HG03432 (cell line): ENCODE measurements around the gene SUSD1.
A peak's percentile ranks its signal among the peaks of the same experiment; 100 is the strongest.
"Not testable (repeated sequence)": the region's sequence is repeated elsewhere in the genome, so short reads cannot be mapped to it uniquely, and the experiment has no call there.

Experiments used
- ATAC-seq: cut with Tn5 transposase; IDR thresholded peaks from one replicate; pipeline ENCODE4 v1.9.1; 2021; ENCODE audit warnings: mild to moderate bottlenecking, moderate library complexity; ENCODE audit not compliant: unreplicated experiment

The SUSD1 gene

DNA sequence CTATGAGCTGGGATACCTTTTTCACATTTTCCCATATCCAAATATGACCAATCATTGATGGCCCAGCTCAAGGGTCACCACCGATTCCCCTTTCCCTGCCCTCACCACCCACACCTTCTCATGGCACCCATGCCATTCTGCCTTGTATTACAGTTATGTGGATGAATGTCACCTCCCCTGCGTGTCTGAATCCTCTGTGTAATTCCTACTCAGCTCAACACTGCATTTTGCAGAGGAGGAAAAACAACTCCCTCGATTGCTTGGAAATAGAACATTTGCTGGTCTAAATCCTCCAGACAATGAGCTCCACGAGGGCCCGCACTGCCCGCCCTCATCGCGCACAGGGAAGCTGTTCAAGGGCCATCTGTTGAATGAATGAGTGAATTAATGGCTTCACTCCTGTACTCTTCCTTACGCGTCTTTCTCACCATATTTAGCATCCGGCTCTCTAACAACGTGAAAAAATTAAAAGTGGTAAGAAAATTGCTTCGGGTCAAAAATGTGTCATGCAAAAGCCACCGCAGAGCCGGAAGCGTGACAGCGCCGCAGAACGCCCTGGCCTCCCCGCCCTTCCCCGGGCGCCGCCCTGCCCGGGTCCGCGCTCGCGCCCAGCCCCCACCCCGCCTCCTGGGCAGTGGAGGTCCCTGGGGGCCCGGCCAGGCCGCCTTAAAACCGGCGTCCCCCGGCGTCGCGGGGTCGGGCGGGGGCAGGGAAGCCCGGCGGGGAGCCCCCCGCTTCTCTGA lies 704 bp downstream of the SUSD1 start:
- ATAC-seq, result peak; percentile 92

DNA sequence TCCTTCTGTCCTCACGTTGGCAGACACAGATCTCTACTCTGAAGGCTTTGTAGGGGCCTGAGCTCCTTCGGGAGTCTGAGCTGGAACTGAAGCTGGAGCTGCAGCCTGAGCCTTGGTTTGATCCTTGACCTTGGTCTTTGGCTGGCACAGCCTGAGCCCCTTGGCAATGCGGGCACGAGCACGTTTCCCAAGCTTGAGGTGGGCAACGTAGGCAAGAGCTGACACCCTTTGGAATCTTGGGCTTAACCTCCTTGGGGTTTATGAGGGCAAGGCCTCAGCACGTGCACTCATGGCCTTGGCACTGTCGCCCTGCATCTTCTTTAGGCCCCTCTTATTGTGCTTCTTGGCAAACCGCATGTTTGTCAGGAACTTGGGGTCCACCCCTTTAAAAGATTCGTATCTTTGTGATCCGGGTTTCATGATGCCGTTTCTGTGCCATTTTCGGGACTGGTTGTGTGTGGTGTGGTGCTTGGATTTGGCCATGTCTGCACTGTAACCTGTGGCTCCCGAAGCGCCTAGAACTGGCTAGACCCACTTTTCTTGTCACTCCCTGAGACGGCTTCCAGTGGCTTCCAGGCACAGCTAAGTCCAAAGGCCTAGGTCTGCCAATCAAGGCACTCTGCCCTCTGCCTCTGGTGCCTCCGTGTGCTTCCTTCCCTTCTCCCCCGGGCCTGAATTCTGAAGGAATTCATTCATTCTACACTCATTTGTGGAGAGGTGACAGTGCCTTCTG lies 1.4 kb downstream of the SUSD1 start:
- ATAC-seq, result no peak

DNA sequence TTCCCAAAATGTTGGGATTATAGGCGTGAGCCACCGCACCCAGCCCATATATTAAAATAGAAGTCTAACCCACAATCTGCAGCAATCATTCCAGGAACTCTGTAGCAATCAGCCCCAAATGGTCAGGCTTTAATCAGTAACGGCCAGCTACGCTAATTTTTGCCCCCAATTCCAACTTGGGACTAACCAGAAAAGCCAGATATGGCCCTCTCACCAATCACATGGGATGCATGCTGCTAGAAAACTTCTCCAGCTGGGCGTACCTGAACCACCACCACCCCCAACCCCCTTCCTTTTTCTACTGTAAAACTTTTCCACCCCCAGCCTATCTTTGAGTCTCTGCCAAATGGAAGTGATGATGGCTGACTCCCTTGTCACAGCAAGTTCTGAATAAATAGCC lies 4.1 kb downstream of the SUSD1 start:
- no peak for ATAC-seq

DNA sequence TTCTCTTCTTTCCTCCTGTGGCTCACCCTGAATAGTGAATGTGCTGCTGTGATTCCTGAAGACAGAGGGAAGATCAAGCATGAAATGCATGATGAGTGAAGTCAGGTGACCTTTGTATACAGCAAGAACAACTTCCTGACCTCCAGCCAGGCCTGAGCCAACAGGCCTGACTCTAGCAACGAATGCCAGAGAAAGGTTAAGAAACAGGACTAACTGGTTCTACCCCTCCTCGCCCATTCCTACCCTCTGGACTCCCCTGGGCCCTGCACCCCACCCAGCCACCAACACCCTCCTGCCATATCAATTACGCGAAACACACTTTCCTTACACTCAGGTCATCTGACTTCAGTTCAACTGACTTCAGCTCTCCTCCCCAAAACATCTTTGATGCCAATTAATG lies 4.9 kb downstream of the SUSD1 start:
- no peak for ATAC-seq

DNA sequence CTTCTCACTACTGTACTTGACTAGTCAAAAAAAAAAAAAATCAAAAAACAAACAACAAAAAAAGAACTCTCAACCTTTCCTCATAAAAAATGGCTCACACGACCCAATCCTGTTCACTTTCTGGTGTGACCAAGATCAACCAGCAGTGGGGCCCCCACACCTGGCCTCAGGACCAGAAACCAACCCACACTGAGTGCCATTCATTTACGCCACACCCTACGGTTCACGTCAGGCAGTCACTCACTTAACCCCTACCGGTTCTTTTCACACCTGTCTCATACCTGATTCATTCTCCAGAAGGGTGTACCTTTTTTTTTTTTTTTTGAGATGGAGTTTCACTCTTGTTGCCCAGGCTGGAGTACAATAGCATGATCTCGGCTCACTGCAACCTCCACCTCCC lies 5.7 kb downstream of the SUSD1 start:
- ATAC-seq, result no peak

DNA sequence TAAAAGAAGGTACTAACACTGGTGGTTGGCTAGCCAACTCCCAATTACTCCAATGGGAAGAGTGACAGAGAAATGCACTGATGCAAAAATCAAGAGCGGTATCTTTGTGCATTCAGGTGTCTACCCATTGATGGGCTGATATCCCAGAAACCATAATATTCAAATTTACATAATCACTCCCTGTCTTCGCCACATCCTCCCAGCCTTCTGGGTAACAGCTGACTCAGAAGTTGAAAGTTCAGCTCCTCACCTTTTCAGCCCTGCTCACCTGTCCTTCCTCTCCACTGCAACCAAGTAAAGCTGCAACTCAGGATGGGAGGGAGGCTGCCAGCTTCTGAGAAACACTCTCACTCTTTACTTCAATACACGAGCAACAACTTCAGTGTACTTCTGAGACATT lies 6.9 kb downstream of the SUSD1 start:
- no peak for ATAC-seq

DNA sequence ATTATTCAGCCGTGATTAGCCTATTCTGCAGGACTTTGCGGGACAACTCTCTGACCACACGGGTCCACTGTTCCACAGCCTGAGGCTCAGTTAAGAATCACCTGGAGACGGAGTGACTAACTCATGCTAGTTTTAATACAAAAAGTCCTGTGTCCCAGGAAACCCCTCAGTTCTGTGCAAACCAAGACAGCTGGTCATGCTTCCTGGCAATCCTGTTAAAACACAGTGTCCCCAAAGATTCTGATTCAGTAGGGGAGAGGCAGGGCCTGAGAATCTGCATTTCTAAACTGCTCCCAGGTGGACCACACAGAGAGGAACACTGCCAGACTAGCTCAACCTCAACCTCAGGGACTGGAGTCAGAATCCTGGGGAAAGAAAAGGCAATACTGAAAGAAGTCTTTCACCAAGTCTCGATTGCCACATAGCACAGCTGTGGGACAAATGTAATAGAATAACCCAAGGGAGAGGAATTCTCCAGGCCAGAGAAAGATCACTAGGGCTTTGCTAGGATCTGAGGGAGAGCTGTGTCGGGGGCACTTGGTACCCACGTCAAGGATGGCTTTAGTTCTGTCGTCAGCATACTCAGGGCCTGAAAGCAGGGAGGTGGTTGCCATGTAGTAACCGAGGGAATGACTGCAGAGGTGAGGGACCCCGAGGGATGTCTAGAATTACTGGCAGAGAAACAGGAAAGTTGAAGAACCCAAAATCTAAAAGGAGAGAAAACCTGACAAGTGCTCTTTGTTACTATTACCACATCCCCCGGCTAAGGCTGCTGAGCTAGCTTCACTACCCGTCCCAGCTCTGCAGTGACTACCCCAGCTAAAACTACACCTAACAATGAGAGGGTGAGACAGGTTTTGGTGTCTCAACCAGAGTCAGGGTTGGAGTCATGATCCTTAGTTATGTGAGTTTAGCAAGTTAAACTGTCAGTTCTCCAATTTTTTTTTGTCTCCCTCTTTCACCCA lies 8.6 kb downstream of the SUSD1 start:
- no peak for ATAC-seq

DNA sequence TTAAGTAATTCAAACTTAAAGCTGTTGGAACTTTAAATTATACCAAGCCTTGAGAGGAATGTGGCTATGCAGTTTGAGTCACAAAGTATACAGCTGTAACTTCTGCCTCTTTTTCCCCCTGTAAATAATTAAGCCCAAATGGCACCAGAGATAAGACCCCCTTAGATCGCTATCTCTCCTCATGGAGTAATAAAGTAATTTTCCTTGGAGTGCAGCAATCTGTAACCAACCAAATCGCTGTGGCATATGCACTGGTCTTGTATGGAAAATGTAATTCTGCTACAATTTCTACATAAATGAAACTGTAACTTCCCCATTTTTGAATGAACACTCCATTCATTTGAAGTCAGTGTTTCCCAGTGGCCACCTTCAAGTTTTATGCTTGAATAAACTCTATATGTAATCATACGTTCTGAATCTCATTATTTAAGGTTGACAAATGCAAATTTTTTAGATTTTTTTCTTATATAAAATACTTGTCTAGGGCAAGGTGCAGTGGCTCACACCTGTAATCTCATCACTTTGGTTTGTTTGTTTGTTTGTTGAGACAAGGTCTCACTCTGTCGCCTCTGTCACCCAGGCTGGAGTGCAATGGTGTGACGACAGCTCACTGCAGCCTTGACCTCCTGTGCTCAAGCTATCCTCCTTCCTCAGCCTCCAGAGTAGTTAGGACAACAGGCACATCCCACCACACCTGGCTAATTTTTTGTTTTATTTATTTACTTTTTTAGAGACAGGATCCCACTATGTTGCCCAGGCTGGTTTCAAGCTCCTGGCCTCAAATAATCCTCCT lies 12.3 kb downstream of the SUSD1 start:
- peak; percentile 53 for ATAC-seq

DNA sequence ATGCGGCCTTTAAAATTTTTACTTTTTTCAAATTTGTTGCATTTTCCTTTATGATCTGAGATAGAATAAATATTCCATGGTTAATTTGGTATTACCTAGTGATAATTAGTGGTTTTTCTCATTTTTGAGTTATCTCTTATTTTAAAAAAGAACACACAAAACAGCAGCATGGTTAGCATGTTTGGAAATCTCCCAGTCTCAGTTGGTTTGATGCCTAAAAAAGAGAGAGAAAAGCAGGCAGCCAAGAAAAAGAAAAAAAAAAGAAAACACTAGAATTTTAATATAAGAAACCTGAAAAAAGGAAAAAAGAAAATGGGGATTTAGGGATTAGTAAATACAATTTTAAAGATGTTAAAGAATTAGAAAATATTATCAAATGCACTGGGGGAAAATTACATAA lies 15.3 kb downstream of the SUSD1 start:
- ATAC-seq, result no peak

DNA sequence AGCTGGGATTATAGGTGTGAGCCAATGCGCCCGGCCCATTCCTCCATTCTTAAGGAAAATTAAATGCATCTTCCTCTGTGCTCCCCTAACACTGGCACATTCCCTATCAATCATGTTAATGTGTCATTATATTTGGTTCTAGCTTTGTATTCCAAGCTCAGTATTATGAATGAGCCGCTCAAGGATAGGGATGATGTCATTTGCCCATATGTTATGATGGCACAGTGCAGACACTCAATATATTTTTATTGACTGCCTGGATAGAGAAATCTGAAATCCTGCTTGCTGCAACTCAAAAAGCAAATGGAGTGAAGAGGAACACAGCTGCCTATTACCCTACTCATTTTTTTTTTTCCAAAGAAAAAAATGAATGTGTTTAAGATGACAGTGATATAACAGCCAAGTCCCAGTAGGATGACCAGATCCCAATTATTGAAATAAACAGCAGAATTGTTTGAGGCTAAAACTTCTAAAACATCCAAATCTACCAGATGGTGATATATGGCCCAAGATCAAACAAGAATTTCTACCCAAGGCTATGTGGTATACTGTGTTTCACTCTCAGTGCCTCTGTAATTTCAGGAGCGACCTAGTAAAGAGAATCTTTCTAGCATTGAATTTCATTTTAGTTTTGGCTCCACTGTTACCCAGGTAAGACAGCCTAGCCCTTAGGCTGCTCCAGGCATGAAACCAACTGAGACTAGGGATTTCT lies 16.3 kb downstream of the SUSD1 start:
- no peak for ATAC-seq

DNA sequence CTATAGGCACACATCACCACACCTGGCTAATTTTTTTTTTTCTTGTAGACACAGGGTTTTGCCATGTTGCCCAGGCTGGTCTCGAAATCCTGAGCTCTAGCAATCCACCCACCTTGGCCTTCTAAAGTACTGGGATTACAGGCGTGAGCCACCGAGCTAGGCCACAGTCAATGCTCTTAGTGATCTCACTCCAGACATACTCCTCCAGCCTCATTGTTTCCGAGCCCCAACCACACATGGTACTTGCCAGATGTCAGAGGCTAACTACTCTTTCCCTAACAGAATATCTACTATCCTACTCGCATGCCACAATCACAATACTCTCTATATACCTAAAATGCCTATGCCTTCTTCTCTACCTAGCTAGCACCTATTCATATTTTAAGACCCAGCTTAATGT lies 17.1 kb downstream of the SUSD1 start:
- ATAC-seq, result no peak

DNA sequence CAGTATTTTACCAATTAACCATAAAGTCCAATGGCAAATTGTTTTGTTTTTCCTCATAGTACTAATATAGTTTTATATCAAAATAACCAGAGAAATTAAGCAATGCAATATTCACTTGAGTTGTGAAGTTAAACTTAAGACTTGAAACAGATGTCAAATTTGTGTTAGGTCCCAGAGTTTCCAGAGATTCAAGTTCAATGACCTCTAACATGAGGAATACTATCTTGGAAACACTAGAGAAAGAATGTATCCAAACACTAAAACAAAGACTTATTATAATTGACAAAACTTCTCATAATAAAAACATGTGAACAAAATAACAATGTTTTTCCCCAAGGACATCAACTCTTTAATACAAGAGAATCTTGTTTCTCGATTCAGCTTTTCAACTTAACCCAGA lies 18.0 kb downstream of the SUSD1 start:
- no peak for ATAC-seq

DNA sequence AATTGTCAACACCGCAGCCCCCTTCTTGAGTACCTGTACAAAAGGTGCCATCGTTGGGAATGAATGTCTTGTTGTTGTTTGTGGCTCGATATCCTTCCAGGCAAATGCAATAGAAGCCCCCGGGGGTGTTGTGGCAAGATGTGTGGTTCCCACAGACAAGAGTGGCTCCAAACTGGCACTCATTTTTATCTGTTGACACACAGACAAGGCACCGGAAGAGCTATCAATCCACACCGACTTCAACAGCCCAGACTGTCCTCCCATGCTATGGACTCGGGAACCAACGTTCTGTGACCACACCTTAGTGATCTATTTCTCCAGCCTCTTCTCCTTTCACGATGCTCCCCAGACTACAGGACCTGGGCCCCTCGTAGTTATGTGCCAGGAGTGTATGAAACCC lies 25.9 kb downstream of the SUSD1 start:
- no peak for ATAC-seq

DNA sequence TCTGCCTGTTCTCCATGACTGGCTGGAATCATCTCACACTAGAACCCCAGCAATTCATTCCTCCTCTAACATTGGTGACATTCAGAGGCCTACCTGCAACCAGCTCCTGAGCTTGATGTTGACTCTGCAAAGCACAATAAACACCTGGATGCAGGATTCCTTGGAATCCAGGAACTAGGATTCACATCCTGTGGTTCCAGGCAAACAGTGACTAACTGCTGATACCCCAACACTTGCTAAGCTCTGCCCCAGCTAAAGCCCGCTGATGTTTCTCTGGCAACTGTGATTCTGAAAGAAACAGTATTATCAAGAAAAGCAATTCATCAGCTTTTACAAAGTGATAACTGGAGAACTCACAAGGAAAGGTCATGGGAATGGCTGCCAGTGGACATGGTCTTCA lies 29.2 kb downstream of the SUSD1 start:
- ATAC-seq, result no peak

DNA sequence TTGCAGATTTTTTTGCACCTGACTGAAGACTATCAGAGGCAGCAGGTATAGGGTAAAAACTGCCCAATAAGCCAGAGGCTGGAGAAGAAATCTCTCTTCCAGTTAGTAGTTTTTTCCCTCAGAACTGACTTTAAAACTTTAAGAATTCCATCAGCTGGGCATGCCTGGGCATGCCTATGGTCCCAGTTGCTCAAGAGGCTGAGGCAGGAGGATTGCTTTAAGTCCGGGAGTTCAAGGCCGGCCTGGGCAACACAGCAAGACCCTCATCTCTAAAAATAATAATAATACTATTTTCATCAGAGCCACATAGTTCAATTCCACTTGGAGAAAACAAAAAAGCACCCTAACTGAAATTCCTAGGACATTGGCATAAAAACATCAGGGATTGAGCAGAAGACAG lies 30.3 kb downstream of the SUSD1 start:
- no peak for ATAC-seq

DNA sequence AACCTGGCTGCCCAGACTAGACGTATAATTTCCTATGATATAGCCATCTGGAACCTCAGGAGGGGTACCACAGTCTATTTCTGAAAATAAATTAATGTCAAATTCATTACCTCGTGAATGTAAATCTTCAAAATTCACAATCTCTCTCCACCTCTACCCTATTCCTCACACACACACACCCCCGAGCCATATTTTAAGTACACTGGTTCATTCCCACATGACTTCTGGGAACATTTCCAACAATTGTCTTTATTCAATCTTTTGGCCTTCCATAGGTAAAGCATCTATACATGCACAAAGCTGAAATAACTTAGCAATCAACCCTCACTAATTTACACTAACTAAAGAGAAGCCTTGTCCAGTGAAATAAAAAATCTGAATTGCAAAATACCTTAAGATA lies 32.7 kb downstream of the SUSD1 start:
- no peak for ATAC-seq

DNA sequence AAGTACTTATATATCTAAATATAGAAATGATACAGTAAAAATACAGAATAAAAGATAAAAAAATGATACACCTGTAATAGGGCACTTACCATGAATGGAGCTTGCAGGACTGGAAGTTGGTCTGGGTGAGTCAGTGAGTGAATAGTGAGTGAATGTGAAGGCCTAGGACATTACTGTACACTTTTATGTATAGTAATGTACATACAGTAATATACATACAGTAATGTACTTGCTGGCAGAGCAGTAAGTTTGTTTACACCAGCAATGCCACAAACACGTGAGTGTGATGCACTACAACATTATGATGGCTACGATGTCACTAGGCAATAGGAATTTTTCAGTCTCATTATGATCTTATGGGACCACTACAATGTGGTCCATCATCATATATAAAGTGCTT lies 34.2 kb downstream of the SUSD1 start:
- peak; percentile 15 for ATAC-seq

DNA sequence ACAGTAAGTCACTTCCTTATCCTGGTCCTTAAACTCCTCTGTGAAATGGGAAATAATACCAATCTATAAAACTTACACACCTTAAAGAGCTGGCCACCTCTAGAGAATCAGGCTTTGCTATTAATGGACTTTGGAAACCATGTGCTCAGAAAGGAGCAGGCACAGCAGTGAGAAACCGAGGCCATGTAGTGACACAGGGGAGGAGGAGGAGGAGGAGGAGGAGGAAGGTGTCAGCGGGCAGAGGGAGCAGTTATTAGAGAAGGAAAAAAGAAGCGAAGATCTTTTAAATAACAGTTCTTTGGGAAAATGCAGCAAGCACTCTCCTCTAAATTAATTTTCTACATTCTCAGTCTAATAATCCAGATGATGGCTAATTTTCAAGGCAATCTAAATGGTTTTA lies 38.0 kb downstream of the SUSD1 start:
- no peak for ATAC-seq

DNA sequence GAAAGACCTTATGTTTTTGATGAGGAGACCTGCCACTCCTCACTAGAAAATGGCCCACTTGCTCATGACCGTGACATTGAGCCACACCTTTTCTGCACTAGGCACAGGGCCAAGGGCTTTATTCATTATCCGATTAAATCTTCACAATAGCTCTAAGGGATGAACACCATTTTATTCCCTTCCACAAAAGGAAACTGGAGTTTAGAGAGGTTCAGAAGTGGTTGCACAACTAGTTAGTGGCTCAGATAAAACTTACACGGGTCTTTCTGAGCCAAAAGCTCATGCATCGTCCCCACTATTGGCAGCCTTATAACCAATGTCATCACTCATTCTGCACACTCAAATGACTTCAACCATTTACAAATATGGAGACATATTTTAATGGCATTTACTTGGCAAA lies 39.4 kb downstream of the SUSD1 start:
- no peak for ATAC-seq

DNA sequence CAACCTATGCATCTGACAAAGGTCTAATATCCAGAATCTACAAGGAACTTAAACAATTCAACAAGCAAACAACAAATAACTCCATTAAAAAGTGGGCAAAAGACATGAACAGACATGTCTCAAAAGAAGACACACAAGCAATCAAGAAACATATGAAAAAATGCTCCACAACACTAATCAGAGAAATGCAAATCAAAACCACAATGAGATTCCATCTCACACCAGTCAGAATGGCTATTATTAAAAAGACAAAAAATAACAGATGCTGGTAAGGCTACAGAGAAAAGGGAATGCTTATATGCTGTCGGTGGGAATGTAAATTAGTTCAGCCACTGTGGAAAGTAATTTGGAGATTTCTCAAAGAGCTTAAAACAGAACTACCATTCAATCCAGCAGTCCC lies 41.3 kb downstream of the SUSD1 start:
- not testable (repeated sequence) for ATAC-seq
